T-helper 17 cell (primary cell): ENCODE measurements around the gene KIR2DL1. TPM values are rescaled to one million over a fixed set of nuclear protein-coding genes. Genes with fewer than 3 reads are reported as not detected.
"Not testable (repeated sequence)": the region's sequence is repeated elsewhere in the genome, so short reads cannot be mapped to it uniquely, and the experiment has no call there.

Experiments used
- ATAC-seq: fragments of 150-1000 bp; cut with Tn5 transposase; 2 replicates; pipeline ENCODE4 v1.10.0; 2021; ENCODE audit warnings: mild to moderate bottlenecking, moderate library complexity
- DNase-seq, 3 donors: peaks; one replicate each; pipeline versions ENCODE4 v3.0.0 to v3.0.0-alpha.2; 2020 to 2021
- H3K9me3 ChIP-seq: one replicate; pipeline ENCODE4 v1.7.0; 2013; ENCODE audit warnings: low read length, mild to moderate bottlenecking; ENCODE audit not compliant: control insufficient read depth, poor library complexity, severe bottlenecking
- H3K27ac Mint-ChIP-seq: one replicate; pipeline ENCODE4 v1.8.0; 2022; ENCODE audit warnings: mild to moderate bottlenecking, moderate library complexity, mixed read lengths
- H3K27me3 Mint-ChIP-seq: one replicate; pipeline ENCODE4 v1.8.0; 2022; ENCODE audit warnings: mixed read lengths
- H3K36me3 Mint-ChIP-seq: one replicate; pipeline ENCODE4 v1.8.0; 2022; ENCODE audit warnings: low read depth, mixed read lengths
- H3K4me1 Mint-ChIP-seq: one replicate; pipeline ENCODE4 v1.8.0; 2022; ENCODE audit warnings: mild to moderate bottlenecking, mixed read lengths
- H3K4me3 Mint-ChIP-seq: one replicate; pipeline ENCODE4 v1.8.0; 2022; ENCODE audit warnings: mild to moderate bottlenecking, moderate library complexity, mixed read lengths
- total RNA-seq, 4 donors: library from RNA in 2 of 4; stranded (reverse) in 2 of 4; gene quantifications; one replicate each; pipeline ENCODE4 v1.2.3 and lab custom pipeline; 2022 to 2026

Gene KIR2DL1
- total RNA-seq, 2 donors from 2014 or later, result not detected

GRCh38 chr19:54778896-54779295 lies 9.3 kb downstream of the KIR2DL1 start:
- H3K9me3 ChIP-seq, H3K4me3 Mint-ChIP-seq, H3K36me3 Mint-ChIP-seq, H3K27ac Mint-ChIP-seq, ATAC-seq, H3K27me3 Mint-ChIP-seq, H3K4me1 Mint-ChIP-seq, DNase-seq: not testable (repeated sequence)

GRCh38 chr19:54782916-54783315 lies 13.3 kb downstream of the KIR2DL1 start:
- H3K4me1 Mint-ChIP-seq, H3K4me3 Mint-ChIP-seq, H3K9me3 ChIP-seq, ATAC-seq, H3K27ac Mint-ChIP-seq, DNase-seq, H3K36me3 Mint-ChIP-seq: not testable (repeated sequence)
- peaks cover 21% of the 10 kb centered on the region for H3K27me3 Mint-ChIP-seq

- H3K4me3 Mint-ChIP-seq, ATAC-seq, H3K36me3 Mint-ChIP-seq, H3K4me1 Mint-ChIP-seq, H3K27ac Mint-ChIP-seq, DNase-seq, H3K9me3 ChIP-seq: not testable (repeated sequence)
- peaks cover 21% of the 10 kb centered on the region for H3K27me3 Mint-ChIP-seq
These were observed 16.6 kb downstream of the KIR2DL1 start for GRCh38 chr19:54786091-54786723.

- peaks cover 11% of the 10 kb centered on the region for H3K4me1 Mint-ChIP-seq
- H3K36me3 Mint-ChIP-seq, DNase-seq, ATAC-seq, H3K4me3 Mint-ChIP-seq, H3K27ac Mint-ChIP-seq, H3K9me3 ChIP-seq: not testable (repeated sequence)
- peaks cover 21% of the 10 kb centered on the region for H3K27me3 Mint-ChIP-seq
These were observed 18.6 kb downstream of the KIR2DL1 start for GRCh38 chr19:54788154-54788553.

GRCh38 chr19:54790711-54791110 lies 21.1 kb downstream of the KIR2DL1 start:
- H3K36me3 Mint-ChIP-seq, result peaks cover 3% of the 10 kb centered on the region
- no peak overlapping the region for H3K27ac Mint-ChIP-seq
- peaks cover 18% of the 10 kb centered on the region for H3K4me1 Mint-ChIP-seq
- DNase-seq (no peak), ATAC-seq (no peak)
- no peaks in the 10 kb centered on the region for H3K9me3 ChIP-seq
- H3K27me3 Mint-ChIP-seq, result peaks cover 7% of the 10 kb centered on the region
- H3K4me3 Mint-ChIP-seq, result no peak overlapping the region

- Mint-ChIP-seq H3K27me3 (peaks cover 7% of the 10 kb centered on the region), H3K36me3 (peaks cover 3% of the 10 kb centered on the region), H3K4me3 (no peak overlapping the region), H3K27ac (no peak overlapping the region), H3K4me1 (peaks cover 18% of the 10 kb centered on the region)
- H3K9me3 ChIP-seq, result no peaks in the 10 kb centered on the region
- DNase-seq, result no peak
- ATAC-seq, result no peak
These were observed 21.9 kb downstream of the KIR2DL1 start for GRCh38 chr19:54791476-54791875.

- no peak for ATAC-seq
- DNase-seq, result no peak
These were observed 23.2 kb downstream of the KIR2DL1 start for GRCh38 chr19:54792814-54793213.

GRCh38 chr19:54795758-54796157 lies 26.2 kb downstream of the KIR2DL1 start:
- no peaks in the 10 kb centered on the region for H3K9me3 ChIP-seq
- Mint-ChIP-seq H3K36me3 (no peaks in the 10 kb centered on the region), H3K4me1 (peaks cover 16% of the 10 kb centered on the region), H3K27ac (no peak overlapping the region), H3K27me3 (peaks cover 26% of the 10 kb centered on the region), H3K4me3 (no peak overlapping the region)
- DNase-seq, result no peak
- no peak for ATAC-seq

More at GRCh38 chr19:54792814-54793213, 23.2 kb downstream of the KIR2DL1 start:
- peaks cover 11% of the 10 kb centered on the region for H3K27me3 Mint-ChIP-seq
- peak overlapping the region; percentile 75 for H3K27ac Mint-ChIP-seq
- H3K4me1 Mint-ChIP-seq, result peaks cover 18% of the 10 kb centered on the region
- peak overlapping the region; percentile 79 for H3K4me3 Mint-ChIP-seq
- no peaks in the 10 kb centered on the region for H3K9me3 ChIP-seq
- H3K36me3 Mint-ChIP-seq, result no peaks in the 10 kb centered on the region

- no peak for ATAC-seq
- DNase-seq, result no peak
- H3K4me1 Mint-ChIP-seq, result no peaks in the 10 kb centered on the region
These were observed 33.8 kb downstream of the KIR2DL1 start, which contains the start of gene KIR2DL4 for GRCh38 chr19:54803410-54803809. Gene KIR2DL4 (plus strand): TSS chr19:54803610. CDS start chr19:54803652, 42 bp downstream.

GRCh38 chr19:54804101-54804500 lies 34.5 kb downstream of the KIR2DL1 start:
- no peaks in the 10 kb centered on the region for H3K9me3 ChIP-seq
- H3K36me3 Mint-ChIP-seq, result peaks cover 2% of the 10 kb centered on the region
- H3K27me3 Mint-ChIP-seq, result peaks cover 26% of the 10 kb centered on the region
- H3K4me1 Mint-ChIP-seq, result no peaks in the 10 kb centered on the region
- H3K4me3 Mint-ChIP-seq, result no peak overlapping the region
- no peak for ATAC-seq
- no peak overlapping the region for H3K27ac Mint-ChIP-seq
- no peak for DNase-seq

More at GRCh38 chr19:54803410-54803809, 33.8 kb downstream of the KIR2DL1 start, which contains the start of gene KIR2DL4:
- H3K27me3 Mint-ChIP-seq, result peaks cover 29% of the 10 kb centered on the region
- no peak within 1 kb of the TSS for H3K27ac Mint-ChIP-seq
- peaks cover 2% of the 10 kb centered on the region for H3K36me3 Mint-ChIP-seq
- no peak within 1 kb of the TSS for H3K4me3 Mint-ChIP-seq
- no peaks in the 10 kb centered on the region for H3K9me3 ChIP-seq

- H3K4me3 Mint-ChIP-seq, result no peak overlapping the region
These were observed 35.0 kb downstream of the KIR2DL1 start for GRCh38 chr19:54804571-54804970.

GRCh38 chr19:54805665-54806515 lies 36.3 kb downstream of the KIR2DL1 start:
- no peaks in the 10 kb centered on the region for H3K9me3 ChIP-seq
- Mint-ChIP-seq H3K36me3 (peaks cover 2% of the 10 kb centered on the region), H3K4me3 (no peak overlapping the region), H3K27ac (no peak overlapping the region), H3K27me3 (peaks cover 28% of the 10 kb centered on the region), H3K4me1 (no peaks in the 10 kb centered on the region)
- ATAC-seq, result no peak
- DNase-seq, result no peak

More at GRCh38 chr19:54804571-54804970, 35.0 kb downstream of the KIR2DL1 start:
- H3K27me3 Mint-ChIP-seq, result peaks cover 21% of the 10 kb centered on the region
- ATAC-seq, result no peak
- H3K4me1 Mint-ChIP-seq, result no peaks in the 10 kb centered on the region
- H3K27ac Mint-ChIP-seq, result no peak overlapping the region
- no peaks in the 10 kb centered on the region for H3K9me3 ChIP-seq
- peaks cover 2% of the 10 kb centered on the region for H3K36me3 Mint-ChIP-seq
- DNase-seq, result no peak

- Mint-ChIP-seq H3K4me1 (no peaks in the 10 kb centered on the region), H3K27ac (no peak overlapping the region), H3K36me3 (peaks cover 2% of the 10 kb centered on the region), H3K27me3 (peaks cover 28% of the 10 kb centered on the region), H3K4me3 (no peak overlapping the region)
- no peaks in the 10 kb centered on the region for H3K9me3 ChIP-seq
- no peak for DNase-seq
- no peak for ATAC-seq
These were observed 36.9 kb downstream of the KIR2DL1 start for GRCh38 chr19:54806516-54806838.
